ENCODE results near the gene PREP.
"Not testable (repeated sequence)": the region's sequence is repeated elsewhere in the genome, so short reads cannot be mapped to it uniquely, and the experiment has no call there.

The PREP gene

DNA sequence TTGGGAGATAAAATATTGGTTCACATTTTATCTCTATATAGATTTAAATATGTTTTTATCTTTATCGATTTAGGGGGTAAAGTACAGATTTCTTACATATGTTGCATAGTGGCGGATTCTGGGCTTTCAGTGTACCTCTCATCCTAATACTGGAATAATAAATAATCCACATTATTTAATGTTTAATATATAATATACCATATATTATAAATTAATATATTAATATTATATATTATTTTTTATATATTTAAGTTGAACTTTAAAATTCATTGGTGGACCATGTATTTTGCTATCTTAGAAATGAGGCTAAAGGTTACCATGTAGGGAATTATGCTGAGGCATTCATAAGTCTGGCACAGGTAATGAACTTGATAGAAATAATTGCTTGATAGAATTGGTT is 133.5 kb downstream of the PREP start:
- DNase-seq (ENCODE audit: low read depth), result no peak

DNA sequence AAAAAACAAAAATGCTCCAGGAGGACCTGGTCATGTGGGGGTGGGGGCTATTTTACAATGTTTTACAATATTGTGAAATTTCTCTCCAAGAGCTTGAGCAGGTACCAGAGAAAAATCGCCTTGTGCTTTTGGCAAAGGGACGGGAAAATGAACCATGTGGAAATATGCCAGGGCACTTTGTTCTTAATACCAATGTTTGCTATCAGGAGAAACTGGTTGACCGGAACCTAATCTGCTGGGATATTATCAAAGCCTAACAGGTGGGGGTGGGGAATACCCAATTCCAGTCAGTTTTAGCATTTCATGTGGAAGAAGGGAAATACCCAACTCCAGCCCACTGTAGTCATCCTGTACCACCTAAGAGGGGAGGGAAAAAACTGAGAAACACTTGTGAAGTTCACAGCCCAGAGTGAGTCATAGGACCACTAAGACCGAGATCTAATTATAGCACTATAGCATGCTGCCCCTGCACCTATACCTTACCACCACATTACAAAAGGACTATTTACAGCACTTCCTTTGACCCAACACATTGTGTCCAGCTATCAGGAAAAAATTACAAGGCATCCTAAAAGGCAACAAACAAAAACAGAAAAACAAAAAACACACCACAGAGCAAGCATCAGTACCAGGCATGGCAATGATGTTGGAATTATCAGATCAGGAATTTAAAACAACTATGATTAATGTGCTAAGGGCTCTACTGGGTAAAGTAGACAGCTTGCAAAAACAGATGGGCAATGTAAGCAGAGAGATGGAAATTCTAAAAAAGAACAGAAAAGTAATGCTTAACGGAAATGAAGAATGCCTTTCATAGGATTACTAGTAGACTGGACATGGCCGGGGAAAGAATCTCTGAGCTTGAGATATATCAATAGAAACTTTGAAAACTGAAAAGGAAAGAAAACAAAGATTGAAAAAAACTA is 138.9 kb downstream of the PREP start:
- DNase-seq (ENCODE audit: low read depth), result no peak

DNA sequence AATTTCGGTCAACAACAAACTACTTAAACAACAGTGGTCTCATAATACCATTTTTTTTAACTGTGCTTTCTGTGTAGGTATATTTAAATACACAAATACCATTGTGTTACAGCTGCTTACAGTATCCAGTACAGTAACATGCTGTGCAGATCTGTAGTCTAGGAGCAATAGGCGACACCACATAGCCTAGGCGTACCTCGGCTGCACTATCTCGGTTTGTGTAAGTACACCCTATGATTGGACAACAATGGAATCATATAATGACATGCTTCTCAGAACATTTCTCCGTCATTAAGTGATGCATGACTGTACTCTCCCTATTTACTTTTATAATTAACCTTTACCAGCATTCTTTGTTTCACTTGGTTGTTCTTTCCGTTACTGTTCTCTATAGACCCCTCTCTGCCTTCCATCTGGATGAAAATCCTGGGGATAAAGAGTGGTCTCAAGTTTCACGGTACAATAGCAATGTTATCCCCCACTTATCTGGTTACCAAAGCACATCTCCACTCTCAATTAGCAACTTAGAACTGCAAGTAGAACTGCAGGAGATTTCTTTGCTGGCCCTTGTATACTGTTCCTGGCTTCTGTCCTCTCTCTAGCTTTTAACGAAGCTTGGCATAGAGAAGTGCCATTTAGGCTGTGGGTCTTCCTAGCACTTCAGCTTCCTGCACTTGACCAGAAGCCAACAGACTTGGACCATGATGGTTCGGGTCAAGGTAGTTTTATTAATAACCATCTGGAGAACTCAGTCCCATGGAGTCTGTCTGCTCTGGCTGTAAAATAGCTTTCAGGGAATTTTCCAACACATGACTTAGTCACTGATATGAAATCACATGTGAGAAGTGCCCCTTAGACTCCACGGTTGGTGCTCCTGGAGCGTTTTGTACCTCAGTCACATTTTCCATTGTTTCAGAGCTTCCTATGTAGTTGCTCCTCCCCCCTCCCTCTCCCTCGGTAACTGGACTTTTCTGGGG is 142.7 kb downstream of the PREP start:
- no peak for DNase-seq (ENCODE audit: low read depth)

GRCh38 chr6:105258816-105259215 is 144.1 kb downstream of the PREP start:
- DNase-seq (ENCODE audit: low read depth), result no peak

- DNase-seq (ENCODE audit: low read depth), result no peak
Observed at GRCh38 chr6:105257340-105257739, 145.5 kb downstream of the PREP start.

DNA sequence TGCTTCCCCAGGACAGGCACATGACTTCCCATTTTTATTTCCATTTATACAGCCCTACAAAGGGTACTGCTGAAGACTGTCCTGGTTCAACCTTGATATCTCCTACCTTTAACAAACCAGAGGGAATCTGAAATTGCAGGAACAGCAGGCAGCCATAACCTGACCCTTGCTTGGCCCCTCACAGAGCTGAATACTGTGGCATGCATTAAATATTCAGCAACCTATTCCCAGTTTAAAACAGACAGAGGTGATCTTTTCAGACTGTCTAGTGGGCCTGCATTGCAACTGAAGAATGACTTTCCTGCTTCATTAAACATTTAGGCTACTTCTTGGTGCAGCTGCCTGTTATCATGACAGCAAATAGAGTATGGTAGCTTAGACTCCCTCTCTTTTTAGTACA is 146.3 kb downstream of the PREP start:
- DNase-seq (ENCODE audit: low read depth), result no peak

GRCh38 chr6:105253787-105254186 is 149.1 kb downstream of the PREP start:
- no peak for DNase-seq (ENCODE audit: low read depth)

DNA sequence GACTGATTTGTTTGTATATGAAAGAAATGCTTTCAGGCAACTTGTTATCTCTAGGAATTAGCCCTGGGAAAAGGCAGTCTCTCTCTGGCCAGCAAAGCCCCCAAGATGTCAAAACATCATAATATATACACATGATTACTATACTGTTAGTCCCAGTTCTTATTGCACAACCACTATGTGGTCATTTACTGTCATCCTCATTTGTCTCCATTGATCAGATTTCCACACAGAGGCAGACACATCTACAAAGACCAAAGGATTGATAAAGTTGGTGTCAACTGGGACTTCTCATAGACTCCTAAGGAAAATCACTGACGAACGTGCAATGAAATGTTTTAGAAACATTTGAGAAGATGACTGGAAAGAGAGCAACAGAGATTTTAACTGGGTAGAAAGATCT is 151.2 kb downstream of the PREP start:
- no peak for DNase-seq (ENCODE audit: low read depth)

DNA sequence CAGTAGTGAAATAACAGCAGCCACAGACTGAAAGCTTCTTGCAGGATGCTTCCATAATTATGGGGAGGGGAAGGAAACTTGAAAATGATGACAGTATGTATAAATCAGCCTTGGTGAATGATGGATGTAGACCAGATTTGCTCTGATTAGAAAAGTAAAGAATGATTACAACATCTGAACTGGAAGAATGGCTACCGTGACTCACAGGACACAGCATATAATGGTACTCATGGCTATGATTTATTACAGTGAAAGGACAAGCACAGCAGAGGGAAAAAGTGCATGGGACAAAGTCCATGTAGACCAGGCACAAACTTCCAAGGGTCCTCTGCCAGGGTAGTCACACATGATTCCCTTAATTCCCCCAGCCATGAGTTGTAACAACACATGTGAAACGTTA is 152.3 kb downstream of the PREP start:
- no peak for DNase-seq (ENCODE audit: low read depth)

- DNase-seq (ENCODE audit: low read depth), result no peak
Observed at GRCh38 chr6:105243487-105243886, 159.4 kb downstream of the PREP start.

DNA sequence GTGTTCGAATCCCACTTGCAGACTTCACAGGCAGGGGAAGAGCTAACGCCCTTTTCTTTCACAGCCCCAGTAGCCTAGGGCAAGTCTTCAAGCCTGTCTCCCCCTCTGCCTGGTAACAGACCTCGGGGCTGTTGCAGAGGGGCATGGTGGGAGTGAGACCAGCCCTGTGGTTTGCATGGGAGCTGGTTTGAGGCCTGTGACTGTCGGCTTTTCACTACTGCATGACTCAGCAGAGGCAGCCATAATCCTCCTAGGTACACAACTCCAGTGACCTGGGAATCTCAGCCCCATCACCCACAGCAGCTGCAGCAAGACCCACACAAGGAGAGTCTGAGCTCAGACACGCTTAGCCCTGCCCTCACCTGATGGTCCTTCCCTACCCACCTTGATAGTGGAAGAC is 167.7 kb downstream of the PREP start:
- DNase-seq (ENCODE audit: low read depth), result no peak

DNA sequence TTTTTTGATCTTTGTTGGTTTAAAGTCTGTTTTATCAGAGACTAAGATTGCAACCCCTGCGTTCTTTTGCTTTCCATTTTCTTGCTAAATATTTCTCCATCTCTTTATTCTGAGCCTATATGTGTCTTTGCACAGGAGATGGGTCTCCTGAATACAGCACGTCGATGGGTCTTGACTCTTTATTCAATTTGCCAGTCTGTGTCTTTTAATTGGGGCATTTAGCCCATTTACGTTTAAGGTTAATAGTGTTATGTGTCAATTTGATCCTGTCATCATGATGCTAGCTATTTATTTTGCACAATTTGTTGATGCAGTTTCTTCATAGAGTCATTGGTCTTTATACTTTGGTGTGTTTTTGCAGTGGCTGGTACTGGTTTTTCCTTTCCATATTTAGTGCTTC is 171.1 kb downstream of the PREP start:
- DNase-seq (ENCODE audit: low read depth), result not testable (repeated sequence)
